Inflammatory macrophage (primary cell): Measurements from ENCODE around the gene NAT8L.

Experiments
- DNase-seq, 2 donors: peaks; one replicate each; pipeline ENCODE4 v3.0.0-alpha.2; 2020 to 2022

Gene NAT8L

DNA sequence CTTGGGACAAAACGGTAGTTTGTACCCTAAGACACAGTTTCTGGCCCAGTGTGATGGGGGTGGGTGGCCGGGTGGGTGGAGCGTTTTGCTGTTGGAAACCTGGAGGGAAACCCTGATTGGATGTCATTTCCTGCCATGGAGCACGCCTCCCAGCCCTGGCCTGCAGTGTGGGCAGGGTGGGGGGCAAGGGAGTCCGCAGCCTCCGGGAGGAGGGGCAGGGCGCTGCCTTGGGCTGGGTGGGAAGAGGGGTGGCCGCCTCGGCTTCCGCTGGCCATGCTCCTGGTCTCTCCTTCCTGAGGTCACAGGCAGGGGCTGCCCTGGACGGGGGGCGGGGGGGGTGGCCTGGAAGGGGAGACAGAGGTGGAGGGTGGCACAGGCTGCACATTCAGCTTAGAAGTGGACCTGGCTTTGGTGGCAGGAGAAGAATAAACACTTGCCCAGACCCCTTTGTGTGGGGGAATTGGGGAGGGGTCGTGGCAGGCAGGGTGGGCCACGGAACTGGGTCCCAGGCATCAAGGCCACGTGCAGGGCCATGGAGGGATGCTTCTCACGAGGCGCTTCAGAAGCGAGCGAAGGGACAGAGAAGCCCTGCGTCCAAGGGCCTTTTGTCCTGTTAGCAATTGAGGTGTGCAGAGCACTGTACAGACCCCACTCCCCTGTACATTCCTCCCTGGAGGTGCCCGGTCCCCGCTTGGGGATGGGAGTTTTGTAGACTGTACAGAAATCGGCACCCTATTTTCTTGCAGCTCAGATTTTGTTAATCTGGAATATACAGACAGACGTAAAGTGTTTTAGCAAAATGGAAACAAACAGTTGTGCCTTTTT is 6.2 kb downstream of the NAT8L start:
- no peak for DNase-seq

DNA sequence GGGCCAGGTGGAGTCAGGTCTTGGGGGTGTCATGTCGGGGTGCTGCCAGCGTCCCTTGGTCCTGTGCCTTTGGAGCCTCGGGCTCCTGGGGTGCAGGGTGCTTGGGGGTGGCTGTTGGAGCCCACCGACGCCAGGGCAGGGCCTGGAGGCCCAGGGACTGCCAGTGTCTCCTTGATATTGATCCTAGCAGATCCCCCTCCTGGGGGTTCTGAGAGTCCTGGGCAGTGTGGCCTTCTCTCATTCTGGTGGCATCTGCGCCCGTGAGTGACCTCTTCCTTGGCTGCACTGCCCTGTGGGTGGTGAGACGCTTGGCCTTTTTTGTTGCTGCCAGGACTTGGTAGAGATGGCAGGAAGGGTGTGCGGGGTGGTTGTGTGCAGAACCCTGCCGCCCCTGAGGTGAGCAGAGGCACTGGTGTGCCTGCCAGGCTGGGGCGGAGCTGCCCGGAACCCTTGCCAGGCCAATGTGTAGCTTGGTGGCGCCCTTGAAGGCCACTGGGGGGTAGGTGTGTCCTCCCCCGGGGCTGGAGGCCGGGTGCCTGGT is 7.0 kb downstream of the NAT8L start:
- no peak for DNase-seq

DNA sequence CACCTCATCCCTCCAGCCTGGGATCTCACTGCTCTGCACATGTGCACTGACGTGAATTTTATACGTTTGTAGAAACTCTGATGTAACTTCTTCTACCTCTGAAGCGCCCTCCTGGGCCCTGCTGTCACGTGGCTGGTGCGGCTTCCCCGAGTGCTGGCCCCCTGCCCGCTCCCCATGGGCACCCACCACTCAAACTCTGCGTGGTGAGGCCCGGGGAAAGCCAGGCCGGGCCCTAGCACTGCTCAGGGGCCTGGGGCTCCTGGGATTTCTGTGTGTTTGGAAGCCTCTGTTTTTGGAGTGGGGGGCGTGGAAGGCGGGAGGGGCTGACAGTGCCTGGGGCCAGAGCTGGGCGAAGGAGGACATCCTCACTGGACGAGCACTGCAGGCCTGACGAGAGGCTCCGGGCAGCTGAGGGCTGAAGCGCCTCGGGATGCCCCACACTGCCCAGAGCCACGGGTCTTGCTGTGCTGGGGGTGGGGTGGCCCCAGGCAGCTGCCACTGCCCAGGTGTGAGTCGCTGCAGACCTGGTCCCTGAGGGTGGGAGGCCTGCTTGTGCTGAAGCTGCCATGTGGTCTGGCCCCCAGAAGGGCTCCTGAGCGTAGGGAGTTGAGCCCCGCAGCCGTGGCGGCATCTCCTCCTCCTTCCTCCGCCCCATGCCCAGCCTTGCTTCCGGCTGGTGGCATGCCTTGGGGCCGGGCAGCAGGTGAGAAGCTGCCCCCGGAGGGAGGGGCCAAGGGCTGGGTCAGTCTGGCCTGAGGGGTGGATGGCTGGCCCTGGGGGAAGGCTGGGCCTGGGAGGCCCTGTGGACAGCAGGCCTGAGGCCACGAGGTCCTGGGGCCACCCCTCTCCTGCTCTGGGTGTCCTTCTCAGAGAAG is 7.7 kb downstream of the NAT8L start:
- DNase-seq = no peak

DNA sequence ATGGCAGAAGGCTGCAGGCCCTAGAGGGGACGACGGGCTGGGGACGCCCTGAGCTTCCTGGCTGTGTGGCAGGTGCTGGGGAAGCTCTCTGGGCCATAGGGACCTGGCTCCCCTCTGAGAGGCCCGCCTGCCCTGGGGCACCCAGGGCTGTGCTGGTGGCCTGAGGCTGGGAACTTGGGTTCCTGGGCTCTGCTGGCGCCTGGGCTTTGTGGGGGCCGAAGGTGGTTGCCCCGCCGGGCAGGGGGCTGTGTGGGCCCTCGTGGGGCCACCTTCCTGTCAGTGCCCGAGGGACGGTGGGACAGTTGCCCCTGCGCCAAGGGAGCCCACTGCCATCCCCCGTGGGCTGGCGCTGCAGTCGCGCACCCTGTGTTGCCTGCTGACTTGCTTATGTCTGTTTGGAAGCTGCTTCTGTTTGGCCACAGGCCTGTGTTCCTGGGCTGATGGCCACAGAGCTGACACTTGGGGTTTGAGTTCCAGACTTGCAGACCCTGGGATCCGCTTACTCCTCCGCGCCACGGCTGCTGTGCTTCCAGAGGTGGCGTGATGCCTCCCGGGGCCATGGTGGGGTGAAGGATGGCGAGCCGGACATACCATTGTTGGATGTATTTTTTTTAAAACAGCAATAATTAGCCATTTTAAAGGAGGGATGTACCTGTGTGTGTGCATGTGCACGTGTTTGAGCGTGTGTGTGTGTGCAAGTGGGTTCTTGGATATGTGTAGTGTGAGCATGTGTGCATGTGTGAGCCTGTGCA is 8.5 kb downstream of the NAT8L start:
- DNase-seq = no peak

DNA sequence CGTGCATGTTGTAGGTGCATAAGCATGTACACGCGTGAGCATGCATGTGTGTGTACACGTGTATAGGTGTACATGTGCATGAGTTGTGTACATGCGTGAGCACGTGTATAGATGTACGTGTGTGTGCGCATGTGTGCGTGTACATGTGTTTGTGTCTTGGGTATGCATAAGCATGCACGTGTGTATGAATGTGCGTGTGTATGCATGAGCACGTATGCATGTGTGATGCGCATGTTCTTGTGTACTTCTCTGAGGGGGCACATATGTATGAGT is 9.0 kb downstream of the NAT8L start:
- DNase-seq = no peak

DNA sequence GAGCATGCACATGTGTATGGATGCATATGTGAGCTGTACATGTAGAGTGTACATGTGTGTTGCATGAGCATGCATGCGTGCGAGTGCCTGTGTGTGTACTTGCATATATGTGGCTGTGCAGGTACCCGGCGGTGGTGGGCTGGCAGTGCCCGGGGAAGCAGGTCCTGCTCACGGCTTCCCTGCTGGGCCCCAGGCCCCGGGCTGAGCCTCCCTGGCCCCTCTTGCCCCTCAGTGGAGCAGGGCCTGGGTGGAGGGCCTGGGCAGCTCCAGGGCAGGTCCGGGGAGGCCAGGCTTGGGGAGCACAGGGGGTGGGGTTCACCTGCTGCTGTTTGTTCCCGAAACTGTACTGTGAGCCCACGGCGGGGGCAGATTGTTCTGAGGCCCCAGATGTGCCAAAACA is 9.4 kb downstream of the NAT8L start:
- no peak for DNase-seq

DNA sequence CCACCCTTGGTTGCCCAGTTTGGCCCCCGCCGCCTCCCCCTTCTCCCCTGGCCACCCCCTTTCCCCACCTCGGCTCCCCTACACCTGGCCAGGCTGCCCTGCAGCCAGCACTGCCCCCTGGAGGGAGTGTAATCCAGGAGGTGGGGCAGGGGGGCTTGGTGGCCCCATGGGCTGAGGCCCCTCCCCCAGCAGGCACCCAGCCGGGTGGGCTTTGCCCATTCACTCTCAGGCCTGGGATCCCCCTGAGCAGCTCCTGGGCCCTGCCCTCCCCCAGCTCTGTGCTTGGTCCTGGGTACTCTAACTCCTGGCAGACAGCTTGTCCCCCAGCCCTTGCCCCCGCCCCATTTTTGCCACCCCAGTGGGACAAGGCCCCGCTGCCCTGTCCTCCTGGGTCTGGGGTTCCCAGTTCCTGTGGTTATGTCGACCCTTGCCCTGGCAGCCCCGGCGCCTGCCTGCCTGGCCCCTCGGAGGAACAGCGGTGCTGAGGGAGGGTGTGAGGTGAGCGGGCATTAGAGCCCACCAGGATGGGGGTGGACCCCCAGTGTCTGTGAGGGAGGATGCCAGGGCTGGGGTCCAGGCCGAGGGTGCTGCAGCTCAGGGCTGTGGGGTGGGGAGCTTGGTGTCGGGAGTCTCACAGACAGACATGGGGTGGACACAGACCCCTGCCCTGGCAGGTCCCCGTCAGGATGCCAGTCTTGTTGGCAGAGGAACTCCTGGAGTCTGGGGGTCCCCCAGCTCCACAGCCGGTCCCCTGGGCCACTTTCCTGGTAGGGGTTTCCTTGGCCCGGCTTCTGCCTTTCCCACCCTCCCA is 10.2 kb downstream of the NAT8L start:
- DNase-seq = no peak

DNA sequence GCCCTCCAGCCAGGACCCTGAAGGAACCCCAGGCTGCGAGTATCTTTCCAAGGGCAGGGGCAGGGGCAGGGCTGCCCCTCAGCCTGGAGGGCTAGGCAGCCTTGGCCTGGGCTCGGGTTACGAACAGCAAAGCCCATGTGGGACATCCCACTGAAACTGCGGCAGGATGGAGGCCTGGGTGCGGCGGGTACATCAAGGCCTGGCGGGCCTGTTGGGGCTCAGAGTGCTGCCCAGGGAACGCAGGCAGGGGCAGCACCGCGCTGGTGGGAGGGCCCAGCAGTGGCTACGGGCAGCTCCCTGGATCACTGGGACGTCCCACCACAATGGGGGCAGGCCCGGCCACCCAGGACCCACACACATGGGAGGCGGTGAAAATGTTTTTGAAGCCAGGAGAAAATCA is 10.9 kb downstream of the NAT8L start:
- DNase-seq = no peak

DNA sequence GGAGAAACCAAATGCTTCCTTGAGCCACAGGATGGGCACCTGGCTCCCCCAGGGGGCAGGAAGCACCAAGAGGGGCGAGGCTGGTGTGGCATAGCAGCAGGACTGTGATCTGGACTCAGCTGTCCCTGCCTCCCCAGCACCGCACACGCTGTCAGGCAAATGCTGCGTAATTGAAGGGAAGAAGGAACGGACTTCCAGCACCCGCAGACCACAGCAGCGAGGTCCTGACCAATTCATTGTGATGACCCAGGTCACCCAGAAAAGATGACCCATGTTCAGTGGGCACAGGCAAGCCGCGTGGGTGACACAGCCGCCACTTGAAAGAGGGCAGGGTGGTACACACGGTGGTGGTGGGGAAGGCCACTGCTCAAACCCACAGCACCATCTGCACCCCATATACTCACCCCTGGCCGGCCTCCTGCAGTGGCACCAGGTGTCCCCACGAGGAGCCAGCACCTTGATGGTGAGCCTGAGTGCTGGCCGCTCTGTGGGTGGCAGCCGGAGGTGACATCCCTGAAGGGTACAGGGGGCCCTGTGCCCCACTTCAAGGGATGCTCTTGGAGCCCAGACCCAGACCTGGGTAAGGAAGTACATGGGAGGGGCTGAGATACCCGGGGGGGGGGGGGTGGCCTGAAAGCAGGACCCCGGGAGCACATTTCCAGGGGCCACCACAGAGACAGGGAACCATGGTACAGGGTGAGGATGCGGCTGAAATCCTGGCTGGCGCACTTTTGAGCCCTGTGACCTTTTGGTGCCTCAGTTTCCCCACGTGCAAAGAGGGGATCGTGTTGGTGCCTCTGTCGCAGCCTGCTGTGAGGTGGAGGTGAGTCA is 11.5 kb downstream of the NAT8L start:
- no peak for DNase-seq

DNA sequence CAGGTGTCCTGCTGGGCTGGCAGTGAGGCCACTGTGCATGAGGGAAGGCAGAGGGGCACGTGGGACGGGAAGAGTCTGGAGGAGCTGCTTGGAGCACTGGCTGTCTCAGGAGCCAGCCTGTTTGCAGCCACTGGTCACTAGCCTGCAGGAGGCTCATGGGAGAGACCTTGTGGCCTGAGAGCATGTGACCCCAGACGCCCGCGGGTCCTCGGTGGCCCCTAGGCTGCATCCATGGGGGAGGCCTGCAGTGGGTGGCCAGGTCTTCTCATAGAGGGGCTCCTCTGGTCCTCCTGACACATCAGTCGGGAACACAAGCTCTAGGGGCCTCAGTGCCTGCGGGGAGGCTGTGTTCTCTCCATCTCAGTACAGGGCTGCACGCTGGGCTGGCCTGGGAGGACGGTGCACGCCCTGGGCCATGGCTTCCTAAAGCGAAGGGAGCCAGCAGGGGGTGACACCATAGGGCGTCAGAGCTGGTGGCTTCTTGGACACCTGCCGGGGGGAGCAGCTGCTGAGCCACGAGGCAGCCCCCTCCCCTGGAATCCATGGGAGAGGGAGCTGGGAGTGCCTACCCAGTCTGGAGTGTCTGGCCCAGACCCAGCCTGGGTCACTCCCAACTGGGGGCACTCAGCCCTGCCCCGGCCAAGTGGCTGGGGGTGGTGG is 12.3 kb downstream of the NAT8L start:
- DNase-seq = no peak

DNA sequence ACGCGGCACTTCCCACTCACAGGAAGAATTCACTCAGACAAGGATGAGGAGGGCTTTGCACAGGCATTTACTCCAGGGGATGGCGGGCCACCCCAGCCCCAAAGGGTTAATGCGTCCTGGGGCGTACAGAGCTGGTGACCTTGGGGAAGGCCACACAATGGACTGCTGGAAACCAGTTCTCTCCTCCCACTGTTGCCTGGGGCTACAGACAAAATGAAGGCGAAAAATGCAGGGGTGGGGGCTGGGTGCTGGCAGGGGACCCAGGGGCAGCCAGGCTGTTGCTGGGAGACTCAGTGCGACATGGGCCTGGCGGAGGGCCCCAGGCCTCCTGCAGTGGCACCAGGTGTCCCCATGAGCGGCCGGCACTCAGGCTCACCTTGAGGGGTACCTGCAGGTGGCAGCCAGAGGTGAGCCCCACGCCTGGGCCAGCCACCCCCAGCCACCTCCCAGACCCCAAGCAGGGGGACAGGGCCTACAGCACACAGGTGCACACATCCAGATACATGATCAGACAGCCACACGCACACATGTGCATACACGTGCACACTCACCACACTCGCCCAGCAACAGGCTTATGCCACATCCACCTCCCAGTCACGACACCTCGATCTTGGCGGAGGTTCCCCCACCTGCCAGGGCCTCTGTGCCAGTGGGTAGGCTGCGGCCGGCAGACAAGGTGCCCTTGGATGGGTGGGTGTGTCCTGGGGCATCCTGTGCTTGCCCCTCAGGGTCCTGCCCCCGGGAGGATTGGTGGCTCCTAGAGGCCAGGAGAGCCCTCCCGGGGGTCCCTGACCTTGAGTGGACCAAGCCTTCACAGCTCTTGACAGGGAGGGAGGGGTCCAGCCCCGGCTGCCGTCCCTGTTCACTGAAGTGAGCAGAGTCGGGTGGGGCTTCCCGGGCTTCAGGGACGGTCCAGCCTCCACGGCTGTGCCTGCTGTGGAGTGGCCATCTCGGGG is 13.1 kb downstream of the NAT8L start:
- no peak for DNase-seq

DNA sequence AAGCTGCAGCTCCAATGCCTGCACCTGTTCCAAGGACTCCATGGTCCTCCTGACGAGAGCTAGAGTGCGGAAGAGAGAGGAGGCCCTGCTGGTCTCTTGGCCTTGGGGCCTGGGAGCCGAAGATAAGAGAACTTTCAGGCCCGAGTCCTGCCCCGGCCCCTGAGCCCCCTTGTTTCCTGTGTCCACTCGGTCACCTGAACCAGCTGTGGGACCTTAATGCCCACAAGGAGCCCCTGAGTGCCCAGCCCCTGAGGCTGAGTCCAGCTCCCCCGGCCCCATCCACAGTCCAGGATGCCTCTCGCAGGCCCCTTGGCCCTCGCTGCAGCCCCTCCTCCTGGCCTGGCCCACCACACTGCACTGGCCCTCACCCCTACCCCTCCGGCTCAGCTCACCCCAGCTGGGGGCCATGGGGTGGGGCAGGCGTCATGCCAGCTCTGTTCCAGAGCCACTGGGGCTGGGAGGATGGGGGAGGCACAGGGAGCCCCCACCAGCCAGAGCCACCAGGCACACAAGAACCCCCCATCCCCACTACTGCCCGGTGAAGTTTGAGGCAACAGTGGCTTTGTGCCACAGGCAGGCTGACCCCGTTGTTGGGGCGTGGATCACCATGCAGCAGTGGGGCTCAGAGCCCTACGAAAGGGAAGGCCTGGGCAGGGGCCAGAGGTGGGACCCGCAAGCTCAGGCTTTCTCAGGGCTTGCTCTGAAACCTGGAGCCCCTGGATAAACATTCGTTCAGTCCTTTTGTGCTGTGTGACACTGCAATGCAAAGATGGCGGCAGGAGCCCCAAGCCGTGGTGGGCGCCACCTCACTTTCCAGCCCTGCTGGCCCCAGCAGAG is 14.1 kb downstream of the NAT8L start:
- no peak for DNase-seq

DNA sequence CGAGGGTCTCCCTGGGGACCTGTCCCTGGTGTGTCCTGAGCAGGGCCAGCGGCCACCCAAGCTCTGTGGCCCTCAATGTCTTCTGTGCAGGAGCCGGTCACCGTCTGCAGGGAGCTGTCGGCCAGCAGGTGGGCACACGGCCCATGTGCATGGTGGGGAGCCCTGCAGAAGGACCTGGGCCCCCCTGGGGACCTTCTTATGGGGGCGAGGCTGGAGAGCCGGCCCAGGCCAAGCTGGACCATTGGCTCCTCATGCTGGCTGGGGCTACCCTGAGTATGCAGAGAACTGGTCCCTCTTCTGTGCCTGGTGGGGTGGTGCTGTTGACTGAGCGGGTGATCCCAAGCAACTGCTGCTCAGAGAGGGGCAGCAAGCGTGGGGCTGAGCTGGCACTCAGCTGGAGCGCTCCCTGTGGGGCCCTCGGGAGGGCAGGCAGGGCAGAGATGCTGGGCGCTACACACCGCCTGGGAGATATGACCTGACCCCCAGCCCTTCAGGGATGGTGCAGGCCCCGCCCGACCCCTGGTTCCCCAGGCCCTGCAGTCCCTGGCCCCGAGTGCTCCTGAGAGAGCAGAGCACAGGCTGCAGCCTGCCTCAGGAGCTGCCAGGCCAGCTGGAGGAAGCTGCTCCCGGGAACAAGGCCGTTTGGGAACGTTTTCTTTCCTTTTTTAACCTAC is 14.8 kb downstream of the NAT8L start:
- no peak for DNase-seq

DNA sequence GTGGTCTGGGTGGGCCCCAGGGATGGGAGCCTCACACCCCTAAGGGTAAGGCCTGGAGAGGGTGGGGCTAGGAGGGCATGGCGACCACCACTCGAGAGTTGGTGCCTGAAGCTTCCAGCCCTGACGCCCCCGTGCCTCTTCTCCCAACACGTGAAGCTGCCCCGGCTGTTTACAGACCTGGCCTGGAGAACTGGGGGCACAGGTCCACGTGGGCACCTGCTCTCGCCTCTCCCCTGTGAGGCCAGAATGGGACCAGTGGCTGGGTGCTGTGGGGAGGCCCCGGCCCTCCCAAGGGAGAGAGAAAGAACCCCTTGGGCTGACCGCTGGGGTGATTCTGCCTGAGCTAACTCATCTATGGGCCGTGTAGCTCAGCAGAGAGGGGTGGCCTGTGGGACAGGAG is 15.5 kb downstream of the NAT8L start:
- DNase-seq = no peak

DNA sequence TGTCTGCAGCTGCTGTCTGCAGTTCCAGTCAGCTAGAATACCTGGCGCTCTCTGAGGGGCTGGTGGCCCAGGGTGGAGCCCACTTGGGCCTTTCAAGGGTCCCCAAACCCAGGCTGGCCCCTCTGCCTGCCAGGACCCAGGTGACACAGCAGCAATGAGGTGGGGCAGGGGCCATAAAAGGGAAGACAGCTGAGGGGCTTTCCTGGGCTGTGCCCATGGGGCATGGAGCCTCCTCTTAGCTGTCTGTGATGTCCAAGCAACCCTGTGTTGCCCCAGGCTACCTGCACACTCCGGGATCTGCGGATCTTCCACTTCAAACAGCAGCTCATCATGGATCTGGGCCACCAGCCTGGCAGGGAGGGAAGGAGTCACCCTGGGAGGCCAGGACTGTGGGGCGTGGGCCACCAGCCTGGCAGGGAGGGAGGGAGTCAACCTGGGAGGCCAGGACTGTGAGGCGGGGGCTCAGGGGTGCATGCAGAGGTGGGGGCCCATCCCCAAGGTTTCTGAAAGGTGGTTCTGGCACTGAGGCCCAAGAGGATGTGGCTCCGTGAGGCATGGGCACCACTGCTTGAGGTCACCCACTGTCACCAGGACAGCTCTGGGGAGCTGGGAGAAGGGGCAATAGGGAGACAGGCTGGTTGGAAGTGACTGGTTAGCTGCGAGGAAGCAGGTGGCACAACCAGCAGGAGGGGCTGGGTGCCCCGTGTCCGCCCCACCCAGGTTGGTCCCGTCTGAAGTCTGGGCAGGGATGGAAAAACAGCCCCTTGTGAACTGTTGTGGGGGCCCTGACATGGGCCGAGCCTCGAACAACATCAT is 16.3 kb downstream of the NAT8L start:
- DNase-seq = no peak

DNA sequence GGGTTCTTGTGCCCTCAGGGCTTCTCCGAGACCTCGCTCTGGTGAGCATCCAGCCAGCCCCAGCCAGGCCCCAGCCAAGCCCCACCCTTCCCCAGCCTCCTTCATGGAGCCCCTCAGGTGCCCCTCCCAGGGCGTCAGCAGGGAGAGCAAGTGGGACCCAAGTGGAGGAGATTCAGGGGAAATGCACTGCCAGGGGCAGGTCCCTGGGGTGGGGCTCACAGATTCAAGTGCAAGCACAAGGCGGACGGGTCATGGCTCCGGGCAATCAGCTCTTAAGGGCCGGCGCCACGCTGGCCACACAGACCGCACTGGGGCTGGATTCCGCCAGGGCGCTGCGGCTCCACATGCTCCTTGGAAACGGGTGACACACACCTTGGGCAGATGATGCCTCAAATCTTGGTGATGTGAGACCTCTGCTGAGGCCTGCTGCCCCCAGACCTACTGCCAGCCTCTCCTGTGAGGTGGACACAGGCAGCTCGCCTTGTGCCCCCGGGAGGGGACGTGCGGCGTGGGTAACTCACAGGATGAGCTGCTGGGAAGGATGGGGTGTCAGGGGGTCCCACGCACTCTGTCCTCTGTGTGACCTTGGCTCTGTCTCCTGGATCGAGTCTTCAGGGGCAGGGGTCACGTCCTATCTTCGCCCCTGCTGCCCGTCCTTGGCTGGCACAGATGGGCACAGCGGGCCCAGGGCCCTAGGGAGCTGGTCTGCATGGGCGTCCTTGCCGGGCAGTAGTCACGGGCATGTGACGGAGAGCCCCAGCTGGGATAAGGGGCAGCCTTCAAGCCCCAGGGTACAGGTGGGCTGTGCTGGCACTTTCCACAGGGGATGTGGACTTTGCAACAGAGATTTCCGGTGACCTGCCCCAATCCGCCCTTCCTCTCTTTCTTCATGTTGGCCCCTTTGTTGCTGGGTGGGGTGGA is 17.1 kb downstream of the NAT8L start:
- DNase-seq = no peak
